ENCODE data around the gene MPDZ.

GRCh38 chr9:13186091-13186490, 93.4 kb downstream of the MPDZ start:
- TF ChIP-seq CTCF (IDR thresholded peaks at IDR 0.05) (no peak), POLR2A (IDR thresholded peaks at IDR 0.05) (no peak)
